Activated CD4-positive, alpha-beta T cell treated with anti-CD3 and anti-CD28 coated beads for 1 hour (primary cell): ENCODE measurements around the gene ANKRD53.
"Not testable (repeated sequence)": the region's sequence is repeated elsewhere in the genome, so short reads cannot be mapped to it uniquely, and the experiment has no call there.

Source experiments
- DNase-seq: peaks from one replicate; pipeline ENCODE4 v3.0.0-alpha.2; 2020

The ANKRD53 gene

DNA sequence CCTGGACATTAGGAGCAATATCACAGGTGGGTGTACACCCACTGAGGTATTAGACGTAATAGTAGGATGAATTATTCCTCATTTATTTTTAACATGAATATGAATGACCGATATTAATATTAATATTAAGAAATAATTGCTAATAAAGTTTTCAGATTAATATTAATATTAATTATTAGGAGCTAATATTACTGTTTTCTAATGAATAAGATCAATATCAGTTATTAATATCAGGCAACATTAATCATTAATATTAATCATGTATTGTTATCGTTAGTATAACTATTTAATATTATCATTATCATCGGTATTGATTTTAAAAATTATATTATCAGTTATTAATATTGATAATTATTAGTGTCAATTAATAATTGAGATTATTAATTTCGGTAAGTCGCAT lies 41.6 kb downstream of the ANKRD53 start:
- not testable (repeated sequence) for DNase-seq

DNA sequence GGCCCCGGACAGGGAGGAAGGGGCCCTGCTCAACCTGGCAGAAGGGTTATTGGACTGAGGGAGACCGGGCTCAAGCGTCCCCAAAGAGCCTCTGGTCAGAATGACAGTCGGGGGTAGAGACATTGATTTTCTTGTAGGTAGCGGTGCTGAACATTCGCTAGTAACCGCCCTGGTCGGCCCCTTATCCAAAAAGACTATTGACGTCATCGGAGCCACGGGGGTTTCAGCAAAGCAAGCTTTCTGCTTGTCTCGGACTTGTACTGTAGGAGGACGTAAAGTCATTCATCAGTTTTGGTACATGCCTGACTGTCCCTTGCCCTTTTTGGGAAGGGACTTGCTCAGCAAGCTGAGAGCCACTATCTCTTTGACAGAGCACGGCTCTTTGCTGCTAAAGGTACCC lies 43.0 kb downstream of the ANKRD53 start:
- not testable (repeated sequence) for DNase-seq

DNA sequence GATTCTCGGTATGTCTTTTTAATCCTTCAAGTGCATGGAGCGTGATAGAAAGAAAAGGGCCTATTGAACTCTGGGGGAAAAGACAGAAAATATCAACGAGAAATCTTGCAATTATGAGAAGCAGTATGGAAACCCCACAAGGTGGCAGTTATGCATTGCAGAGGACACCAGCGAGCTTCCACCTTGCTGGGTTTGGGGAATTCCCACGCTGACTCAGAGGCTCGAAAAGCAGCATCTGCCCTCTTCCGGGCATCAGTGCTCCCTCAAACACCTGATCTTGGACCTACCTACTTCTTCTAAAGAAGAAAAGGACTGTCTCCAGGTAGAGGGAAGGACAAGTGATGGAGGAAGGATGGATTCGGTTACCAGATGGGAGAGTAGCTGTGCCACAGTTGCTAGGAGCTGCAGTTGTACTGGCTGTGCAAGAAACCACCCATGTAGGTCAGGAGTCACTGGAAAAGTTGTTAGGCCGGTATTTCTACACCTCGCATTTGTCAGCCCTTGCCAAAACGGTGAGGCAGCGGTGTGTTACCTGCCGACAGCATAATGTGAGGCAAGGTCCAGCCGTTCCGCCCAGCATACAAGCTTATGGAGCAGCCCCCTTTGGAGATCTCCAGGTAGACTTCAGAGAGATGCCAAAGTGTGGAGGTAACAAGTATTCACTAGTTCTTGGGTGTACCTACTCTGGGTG lies 45.3 kb downstream of the ANKRD53 start:
- peak; percentile 62 for DNase-seq
